Body of pancreas (tissue), 4 donors: ENCODE results near the gene CYP27B1. TPM values are rescaled to one million over a fixed set of nuclear protein-coding genes. Genes with fewer than 3 reads are reported as not detected.

Experiments used
- ATAC-seq: fragments of 150-250 bp; one replicate; pipeline ENCODE4 v1.9.1; 2016
- DNase-seq, 4 donors: peaks; one replicate each; pipeline ENCODE4 v3.0.0-alpha.2; 2019
- H3K27ac ChIP-seq, 4 donors: fragments of 200-600 bp; sonication (generic); 1 replicate in 3 of 4; 2 replicates in 1 of 4; pipeline versions ENCODE4 v1.5.1 to v1.6.1; 2016 to 2019; ENCODE audit warnings: mild to moderate bottlenecking in 1 of 4, mixed read lengths in 1 of 4, moderate library complexity in 1 of 4
- H3K27me3 ChIP-seq, 2 donors: fragments of 200-600 bp; sonication (generic); one replicate each; pipeline ENCODE4 v1.6.0; 2016; ENCODE audit warnings: mild to moderate bottlenecking in 1 of 2
- H3K36me3 ChIP-seq, 2 donors: fragments of 200-600 bp; sonication (generic); replicated peaks in 1 of 2; 2 replicates each; pipeline ENCODE4 v1.5.1; 2016; ENCODE audit warnings: low read depth in 2 of 2; ENCODE audit not compliant: insufficient read depth in 1 of 2
- H3K4me1 ChIP-seq: fragments of 200-600 bp; sonication (generic); one replicate; pipeline ENCODE4 v1.6.0; 2016
- H3K4me3 ChIP-seq, 2 donors: fragments of 200-600 bp; sonication (generic); 1 replicate in 1 of 2; 2 replicates in 1 of 2; pipeline ENCODE4 v1.5.1; 2016 to 2019
- H3K9me3 ChIP-seq, 3 donors: fragments of 200-600 bp; sonication (generic); 1 replicate in 2 of 3; 2 replicates in 1 of 3; pipeline ENCODE4 v1.5.1; 2016
- POLR2A ChIP-seq, 3 donors: fragments of 450-650 bp; IDR thresholded peaks; one replicate each; pipeline ENCODE4 v1.6.1; 2016; ENCODE audit warnings: antibody characterized with exemption in 3 of 3, mild to moderate bottlenecking in 2 of 3
- WGBS, 2 donors: methylation state at CpG; one replicate each; pipeline ENCODE4 v1.1.5; 2017; 5-methylcytosine and 5-hydroxymethylcytosine counted together
- intact Hi-C: fragments of 100-400 bp; cut with DNase I; formaldehyde crosslinking; loops from one replicate; pipeline ENCODE4 v1.15.1; 2023
- total RNA-seq, 2 donors: library from RNA; depleted of rRNA; stranded (reverse); fragments of >200 nt; gene quantifications; one replicate each; pipeline ENCODE4 v1.1.0, GENCODE V29; 2016
- TF ChIP-seq, protein P1 (sequence below), 7 experiments: fragments of 450-650 bp in 4 of 7; fragments of 200-600 bp in 3 of 7; sonication (generic) in 3 of 7; IDR thresholded peaks; one replicate each; pipeline ENCODE4 v1.5.1; 2016 to 2019; ENCODE audit warnings: antibody characterized with exemption in 7 of 7

The CYP27B1 gene
- total RNA-seq, 2 donors from 2014 or later = 2.6 to 3.6 TPM

DNA sequence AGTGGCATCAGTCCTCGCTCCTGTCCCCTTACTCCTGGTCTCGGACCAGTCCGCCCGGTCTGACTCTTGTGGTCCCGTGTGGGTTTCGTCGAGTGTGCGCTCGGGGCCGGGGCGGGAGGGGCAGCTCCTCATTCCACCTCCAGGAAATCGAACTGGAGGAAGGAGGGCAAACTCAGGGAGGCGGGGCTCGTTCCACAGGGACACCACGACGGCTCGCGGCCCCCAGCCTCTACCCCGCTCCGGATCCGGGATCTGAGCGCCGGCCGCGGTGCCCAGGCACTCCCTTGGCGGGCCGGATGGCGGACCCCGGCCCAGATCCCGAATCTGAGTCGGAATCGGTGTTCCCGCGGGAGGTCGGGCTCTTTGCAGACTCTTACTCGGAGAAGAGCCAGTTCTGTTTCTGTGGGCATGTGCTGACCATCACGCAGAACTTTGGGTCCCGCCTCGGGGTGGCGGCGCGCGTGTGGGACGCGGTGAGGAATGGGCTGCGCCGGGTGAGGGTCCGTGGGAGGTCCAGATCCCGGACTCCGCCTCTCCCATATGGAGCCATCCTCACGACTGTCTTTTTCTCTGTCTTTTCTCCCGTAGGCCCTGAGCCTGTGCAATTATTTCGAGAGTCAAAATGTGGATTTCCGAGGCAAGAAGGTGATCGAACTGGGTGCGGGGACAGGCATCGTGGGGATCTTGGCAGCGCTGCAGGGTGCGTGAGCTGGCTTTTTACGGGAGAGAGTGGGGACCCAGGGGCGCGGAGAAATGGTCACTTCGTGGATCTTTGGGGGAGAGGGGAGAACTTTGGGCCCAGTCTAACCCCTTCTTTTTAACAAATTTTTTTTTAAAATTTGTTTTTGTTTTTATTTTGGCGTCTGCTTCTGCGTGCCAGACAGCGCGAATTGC lies 5.8 kb upstream of the CYP27B1 start, which contains the start of gene EEF1AKMT3:
Gene EEF1AKMT3 (plus strand): TSS at position 186 of the 894 bp plus-strand sequence. CDS start 111 bp downstream, at position 297.
- H3K27me3 ChIP-seq = no peaks in the 10 kb centered on the region
- H3K27ac ChIP-seq = peak within 1 kb of the TSS; percentile 78 to 95 (median 90)
- H3K9me3 ChIP-seq = no peaks in the 10 kb centered on the region
- H3K4me3 ChIP-seq = peak within 1 kb of the TSS; percentile 32 to 69
- peaks cover 0 to 6% of the 10 kb centered on the region in 2 donors for H3K36me3 ChIP-seq
- intact Hi-C loops = no loop called here
- H3K4me1 ChIP-seq = peaks cover 38% of the 10 kb centered on the region
- TF ChIP-seq, protein P1, sequence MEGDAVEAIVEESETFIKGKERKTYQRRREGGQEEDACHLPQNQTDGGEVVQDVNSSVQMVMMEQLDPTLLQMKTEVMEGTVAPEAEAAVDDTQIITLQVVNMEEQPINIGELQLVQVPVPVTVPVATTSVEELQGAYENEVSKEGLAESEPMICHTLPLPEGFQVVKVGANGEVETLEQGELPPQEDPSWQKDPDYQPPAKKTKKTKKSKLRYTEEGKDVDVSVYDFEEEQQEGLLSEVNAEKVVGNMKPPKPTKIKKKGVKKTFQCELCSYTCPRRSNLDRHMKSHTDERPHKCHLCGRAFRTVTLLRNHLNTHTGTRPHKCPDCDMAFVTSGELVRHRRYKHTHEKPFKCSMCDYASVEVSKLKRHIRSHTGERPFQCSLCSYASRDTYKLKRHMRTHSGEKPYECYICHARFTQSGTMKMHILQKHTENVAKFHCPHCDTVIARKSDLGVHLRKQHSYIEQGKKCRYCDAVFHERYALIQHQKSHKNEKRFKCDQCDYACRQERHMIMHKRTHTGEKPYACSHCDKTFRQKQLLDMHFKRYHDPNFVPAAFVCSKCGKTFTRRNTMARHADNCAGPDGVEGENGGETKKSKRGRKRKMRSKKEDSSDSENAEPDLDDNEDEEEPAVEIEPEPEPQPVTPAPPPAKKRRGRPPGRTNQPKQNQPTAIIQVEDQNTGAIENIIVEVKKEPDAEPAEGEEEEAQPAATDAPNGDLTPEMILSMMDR (IDR thresholded peaks at IDR 0.05) = peak in 2 of 7 experiments; percentile 2 to 7
- peak in 1 of 3 donors; percentile 23 for TF ChIP-seq POLR2A (IDR thresholded peaks at IDR 0.05)
- peak; percentile 71 to 81 (median 77) for DNase-seq
- WGBS, 2 donors = 1 to 4% methylated on average over 31 to 67 of the region's 67 CpGs
- ATAC-seq = peak; percentile 68

DNA sequence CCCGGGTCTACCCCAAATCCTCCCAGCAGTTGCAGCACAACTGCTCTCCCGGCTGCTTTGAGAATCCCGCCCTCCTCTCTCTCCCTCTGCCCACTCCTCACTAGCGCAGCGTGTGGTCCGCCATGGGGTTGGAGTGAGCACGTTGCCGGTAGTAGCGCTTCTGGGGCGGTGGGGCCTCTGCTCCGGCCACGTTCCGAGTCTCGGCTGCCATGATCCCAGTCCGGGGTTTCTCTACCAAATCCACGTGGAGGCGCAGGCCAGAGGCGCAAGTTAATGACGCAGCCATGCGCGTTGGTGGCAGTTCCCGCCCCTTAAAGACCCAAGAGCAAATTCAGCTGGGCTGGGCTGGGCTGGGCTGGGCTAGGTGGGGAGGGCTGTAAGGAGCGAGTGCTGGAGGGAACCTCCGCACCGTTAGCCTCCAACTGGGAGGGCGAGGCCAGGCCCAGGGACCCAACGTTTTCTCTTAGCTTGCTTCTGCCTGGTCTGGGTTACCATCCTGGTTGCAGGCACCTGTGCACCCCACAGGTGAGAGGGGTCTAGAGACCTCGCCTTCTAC lies 5.1 kb upstream of the CYP27B1 start, which contains the start of gene METTL1:
Gene METTL1 (minus strand): TSS at position 233 of the 556 bp plus-strand sequence. CDS start 22 bp downstream, at position 211.
- intact Hi-C loops = no loop called here
- no peaks in the 10 kb centered on the region for H3K27me3 ChIP-seq
- peak within 1 kb of the TSS; percentile 32 to 69 for H3K4me3 ChIP-seq
- peak; percentile 95 for ATAC-seq
- no peaks in the 10 kb centered on the region for H3K9me3 ChIP-seq
- WGBS, 2 donors = 0% methylated on average over 22 to 28 of the region's 28 CpGs
- H3K36me3 ChIP-seq = peaks cover 0 to 6% of the 10 kb centered on the region in 2 donors
- peak; percentile 94 to 97 (median 96) for DNase-seq
- H3K27ac ChIP-seq = peak within 1 kb of the TSS; percentile 78 to 95 (median 90)
- H3K4me1 ChIP-seq = peaks cover 40% of the 10 kb centered on the region
- peak; percentile 42 to 89 (median 82) for TF ChIP-seq POLR2A (IDR thresholded peaks at IDR 0.05)
- TF ChIP-seq, protein P1 (IDR thresholded peaks at IDR 0.05) = peak in 2 of 7 experiments; percentile 6 to 17

DNA sequence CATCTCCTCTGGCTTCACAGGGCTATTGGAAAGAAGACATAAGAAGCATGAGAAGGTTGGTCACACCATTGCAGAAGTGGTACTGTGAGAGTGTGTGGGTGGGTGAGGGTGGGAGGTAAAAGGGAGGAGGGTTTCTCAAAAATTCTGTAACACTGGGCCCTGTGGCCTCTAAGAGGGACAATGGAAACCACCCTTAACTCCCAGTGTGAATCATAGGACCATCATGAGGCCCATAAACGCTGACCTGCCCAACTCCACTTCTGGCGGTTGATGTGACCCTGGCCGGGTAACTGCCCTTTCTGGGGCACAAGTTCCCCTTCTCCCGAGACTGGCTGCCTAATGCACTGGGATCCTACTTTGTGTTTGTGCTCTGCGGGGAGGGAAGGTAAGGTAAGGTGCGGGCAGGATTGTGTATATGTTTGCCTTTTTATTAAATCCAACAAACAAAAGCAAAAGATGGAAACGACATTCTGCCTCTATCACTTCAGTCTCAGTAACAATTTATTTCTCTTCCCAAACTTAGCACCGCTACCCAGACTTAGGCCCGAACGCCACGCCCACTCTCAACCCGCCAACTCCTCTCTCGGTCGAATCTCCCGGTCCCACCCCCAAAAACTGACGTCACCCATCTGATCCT lies 4.5 kb upstream of the CYP27B1 start:
- intact Hi-C loops = no loop called here
- H3K4me3 ChIP-seq = peak overlapping the region; percentile 32 to 69
- H3K9me3 ChIP-seq = no peaks in the 10 kb centered on the region
- H3K36me3 ChIP-seq = peaks cover 0 to 6% of the 10 kb centered on the region in 2 donors
- ATAC-seq (peak; percentile 76), DNase-seq (peak; percentile 85 to 93 (median 90))
- H3K27ac ChIP-seq = peak overlapping the region; percentile 78 to 95 (median 90)
- peaks cover 46% of the 10 kb centered on the region for H3K4me1 ChIP-seq
- H3K27me3 ChIP-seq = no peaks in the 10 kb centered on the region
- WGBS, 2 donors = 1% methylated on average over 16 of the region's 16 CpGs
- TF ChIP-seq, protein P1 (IDR thresholded peaks at IDR 0.05) = no peak
- no peak for TF ChIP-seq POLR2A (IDR thresholded peaks at IDR 0.05)

GRCh38 chr12:57770734-57771133 lies 3.9 kb upstream of the CYP27B1 start:
- H3K4me3 ChIP-seq = no peak overlapping the region
- H3K4me1 ChIP-seq = peaks cover 46% of the 10 kb centered on the region
- DNase-seq = no peak
- ATAC-seq = no peak
- H3K27ac ChIP-seq = no peak overlapping the region
- WGBS, 2 donors = 75 to 78% methylated on average over 3 to 4 of the region's 4 CpGs
- peaks cover 0 to 6% of the 10 kb centered on the region in 2 donors for H3K36me3 ChIP-seq
- intact Hi-C loops = no loop called here
- TF ChIP-seq, protein P1 (IDR thresholded peaks at IDR 0.05) = no peak
- no peak for TF ChIP-seq POLR2A (IDR thresholded peaks at IDR 0.05)
- no peaks in the 10 kb centered on the region for H3K27me3 ChIP-seq
- H3K9me3 ChIP-seq = no peaks in the 10 kb centered on the region
